Hepatic stellate cell (primary cell): Measurements from ENCODE around the gene XPR1.

Experiments
- DNase-seq: peaks from one replicate; pipeline ENCODE4 v3.0.0; 2011; ENCODE audit warnings: low spot score

The XPR1 gene

DNA sequence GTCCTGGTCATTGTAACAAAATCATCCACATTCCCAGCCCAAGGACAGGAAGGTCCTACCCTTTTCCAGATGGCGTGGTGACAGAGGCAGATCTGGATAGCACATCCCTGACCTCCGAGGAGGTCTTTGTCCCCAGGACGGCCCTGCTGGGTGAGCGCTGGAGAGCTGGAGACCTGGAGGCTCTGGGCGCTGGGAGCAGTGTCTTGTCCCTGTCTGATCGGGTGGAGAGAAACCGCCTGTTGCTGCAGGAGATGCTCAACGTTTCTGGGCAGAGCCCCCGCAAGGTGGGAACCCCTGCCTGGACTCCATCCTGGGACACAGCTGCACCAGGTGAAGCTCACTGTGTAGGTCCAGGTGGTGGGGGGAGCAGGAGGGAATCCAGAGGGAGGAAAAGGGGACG lies 284.9 kb downstream of the XPR1 start:
- no peak for DNase-seq

DNA sequence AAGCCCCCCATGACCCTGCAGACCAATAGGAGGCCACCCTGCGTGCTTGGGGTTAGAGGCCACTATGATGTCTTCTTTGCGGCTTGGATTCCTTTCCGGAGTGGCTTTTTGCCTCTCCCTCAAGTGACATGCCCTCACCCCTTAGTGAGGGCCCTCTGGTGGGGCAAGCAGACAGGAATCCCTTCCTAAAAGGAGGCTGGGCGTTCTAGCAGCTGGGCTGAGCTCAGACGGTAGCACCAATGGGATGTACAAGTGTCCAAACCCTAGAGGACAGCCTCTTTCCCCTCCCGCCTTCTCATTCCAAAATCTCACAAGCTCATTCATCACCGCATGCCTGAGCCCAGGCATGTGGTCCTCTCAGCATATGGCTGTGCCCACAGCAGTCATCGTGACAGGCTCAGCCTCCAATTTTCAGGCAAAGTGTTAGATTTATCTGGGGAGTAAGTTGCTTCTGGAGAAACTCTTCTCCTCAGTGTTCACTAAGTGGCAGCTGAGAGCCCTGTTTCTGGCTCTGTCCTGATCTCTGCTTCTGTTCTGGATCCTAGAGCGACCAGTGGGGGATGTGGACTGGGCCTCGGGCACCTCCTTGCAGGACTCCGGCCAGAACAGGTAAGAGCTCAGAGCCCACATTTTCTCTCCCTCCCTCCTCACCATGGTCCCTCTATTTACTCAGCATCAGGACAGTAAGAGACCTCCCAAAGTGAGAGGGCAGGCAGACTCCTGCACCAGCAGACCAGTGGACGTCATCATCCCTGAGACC lies 285.7 kb downstream of the XPR1 start:
- DNase-seq = peak; percentile 82

DNA sequence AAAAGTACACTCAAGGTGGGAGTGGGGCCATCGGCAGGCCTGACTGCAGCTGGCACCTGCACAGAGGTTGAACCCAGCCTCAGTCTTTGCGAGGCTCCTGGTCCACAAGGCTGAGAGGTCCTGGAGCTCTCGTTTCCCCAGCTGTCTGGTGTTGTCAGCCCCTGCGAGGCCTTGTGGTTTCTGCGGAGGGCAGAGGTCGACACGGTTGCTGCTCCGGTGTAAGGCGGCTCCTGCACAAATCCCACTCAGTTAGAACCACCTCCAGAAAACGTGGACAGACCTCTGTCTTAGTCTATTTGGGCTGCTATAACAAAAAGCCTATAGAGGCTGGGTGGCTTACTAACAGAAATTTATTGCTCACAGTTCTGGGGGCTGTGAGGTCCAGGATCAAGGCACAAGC lies 286.7 kb downstream of the XPR1 start:
- no peak for DNase-seq

DNA sequence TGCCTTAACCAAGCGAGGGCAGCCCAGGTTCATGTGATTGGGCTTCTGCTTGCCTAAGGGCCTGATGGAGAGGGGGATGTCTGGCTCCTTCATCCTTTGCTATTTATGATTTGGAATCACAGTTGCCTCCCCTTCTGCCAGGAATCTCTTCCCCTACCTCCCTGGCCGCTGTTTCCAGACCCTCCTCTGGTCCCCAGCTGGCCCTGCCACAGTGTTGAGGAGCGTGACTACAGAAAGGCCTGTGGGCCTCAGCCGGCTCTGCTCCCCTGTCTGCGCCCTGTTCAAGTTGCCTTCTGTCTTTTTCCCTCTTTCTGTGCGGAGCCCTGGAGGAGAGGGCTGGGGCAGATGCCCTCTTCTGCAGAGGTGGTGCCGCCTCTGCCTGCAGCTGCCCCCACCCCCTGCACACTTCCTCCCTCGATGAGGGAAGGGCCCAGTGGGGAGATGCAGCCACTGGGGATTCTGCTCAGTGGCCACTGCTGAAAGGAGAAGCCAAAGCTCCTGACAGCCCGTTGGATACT lies 287.4 kb downstream of the XPR1 start:
- no peak for DNase-seq

DNA sequence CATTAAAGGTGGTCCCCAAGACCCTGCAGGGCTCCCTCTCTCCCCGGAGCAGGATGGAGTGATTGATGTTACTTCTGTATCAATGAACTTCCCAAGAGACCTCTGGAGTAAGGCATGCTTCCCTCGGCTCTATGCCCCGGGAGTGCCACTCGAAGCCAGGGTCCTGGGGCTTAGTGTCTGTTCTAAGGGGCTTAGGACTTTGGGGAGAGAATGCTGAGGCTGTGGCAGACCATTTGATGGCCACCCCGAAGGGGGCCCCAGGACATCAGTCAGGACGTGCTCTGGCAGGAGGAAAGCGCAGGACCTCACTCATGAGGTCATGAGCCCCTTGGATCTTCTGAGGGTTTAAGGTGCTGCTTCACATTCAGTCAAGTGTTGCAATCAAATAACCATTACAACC lies 288.4 kb downstream of the XPR1 start:
- no peak for DNase-seq

DNA sequence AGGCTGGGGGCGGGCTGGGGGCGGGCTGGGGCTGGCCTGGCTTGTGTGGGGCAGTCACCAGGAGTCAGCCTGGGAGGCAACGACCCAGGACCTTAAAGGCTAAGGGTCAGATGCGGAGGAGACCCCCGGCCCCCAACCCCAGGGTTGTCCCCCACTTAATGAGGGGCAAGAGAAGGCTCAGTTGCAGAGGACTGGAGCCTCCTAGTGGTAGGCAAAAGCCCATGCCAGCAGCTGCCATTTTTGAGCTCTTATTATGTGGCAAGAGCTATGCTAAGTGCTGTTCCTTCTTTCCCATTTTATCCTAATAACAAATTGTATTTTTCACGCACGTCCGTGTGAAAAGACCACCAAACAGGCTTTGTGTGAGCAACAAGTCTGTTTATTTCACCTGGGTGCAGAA lies 288.9 kb downstream of the XPR1 start:
- DNase-seq = no peak

DNA sequence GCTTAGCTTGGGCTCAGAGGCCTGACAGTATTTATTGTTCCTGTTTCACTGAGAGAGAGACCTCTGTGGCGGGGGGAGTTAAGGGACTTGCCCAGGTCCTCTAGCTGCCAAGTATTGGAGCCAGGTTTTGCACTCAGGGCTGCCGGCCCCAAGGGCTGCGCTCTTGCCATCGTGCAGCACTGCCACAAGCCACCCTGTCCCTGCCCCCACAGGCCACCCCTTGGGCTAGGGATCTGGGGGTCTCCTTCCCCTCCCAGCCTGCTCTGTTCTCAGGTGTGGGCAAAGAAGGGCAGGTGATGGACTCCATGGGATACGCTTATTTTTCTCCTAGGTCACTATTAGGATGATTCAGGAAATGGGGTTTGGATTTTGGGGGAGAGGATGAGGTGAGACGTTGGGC lies 289.6 kb downstream of the XPR1 start:
- DNase-seq = no peak

DNA sequence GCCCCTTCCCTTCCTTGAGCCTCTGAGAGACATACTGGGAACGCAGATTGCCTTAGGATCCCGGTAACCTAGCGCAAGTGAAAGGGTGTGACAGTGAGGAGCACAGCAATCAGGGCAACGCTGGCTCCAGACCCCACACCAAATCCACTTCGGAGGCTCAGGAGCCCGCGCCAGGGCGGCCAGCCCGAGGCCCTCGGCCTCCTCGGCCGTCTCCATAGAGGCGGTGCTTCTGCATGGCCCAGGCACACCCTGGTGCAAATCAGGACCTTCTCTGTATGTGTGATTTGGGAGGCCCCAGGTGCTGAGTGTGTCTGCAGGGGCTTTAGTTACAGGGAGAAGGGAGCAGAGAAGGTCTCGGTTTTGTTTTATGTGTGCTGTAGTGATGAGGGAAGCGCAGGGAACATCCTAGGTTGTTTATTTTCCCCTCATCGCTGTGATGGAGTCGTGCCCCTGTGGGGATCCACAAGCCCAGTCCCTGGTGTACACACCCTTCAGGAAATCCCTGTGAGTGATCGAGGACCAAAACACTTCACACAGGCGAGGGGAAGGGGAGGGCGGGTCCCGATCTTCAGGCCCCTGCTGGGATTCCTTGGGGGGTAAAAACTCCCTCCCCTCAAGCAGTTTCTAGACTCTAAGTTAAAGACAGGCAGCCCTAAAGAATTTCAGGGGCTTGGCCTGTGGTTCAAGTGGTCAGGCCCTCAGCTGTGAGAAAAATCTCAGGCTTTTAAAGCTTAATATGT lies 290.2 kb downstream of the XPR1 start:
- DNase-seq = no peak

DNA sequence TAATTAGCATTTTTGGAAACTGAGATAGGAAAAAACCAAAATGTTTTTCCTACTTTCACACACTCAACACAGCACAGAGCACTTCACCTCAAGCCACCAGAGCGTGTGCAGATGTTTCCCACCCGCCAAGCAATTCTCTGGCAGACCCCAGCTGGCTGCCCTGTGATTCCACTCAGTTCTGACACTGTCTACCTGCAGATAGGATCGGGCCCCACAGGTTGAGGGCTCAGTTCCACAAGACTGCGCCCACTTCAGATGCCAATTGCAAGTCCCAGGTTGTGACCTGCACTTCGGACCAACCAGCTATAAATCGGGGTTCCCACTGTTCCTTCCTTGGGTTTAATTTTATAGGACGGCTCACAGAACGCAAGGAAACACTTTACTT lies 290.8 kb downstream of the XPR1 start:
- DNase-seq = no peak

DNA sequence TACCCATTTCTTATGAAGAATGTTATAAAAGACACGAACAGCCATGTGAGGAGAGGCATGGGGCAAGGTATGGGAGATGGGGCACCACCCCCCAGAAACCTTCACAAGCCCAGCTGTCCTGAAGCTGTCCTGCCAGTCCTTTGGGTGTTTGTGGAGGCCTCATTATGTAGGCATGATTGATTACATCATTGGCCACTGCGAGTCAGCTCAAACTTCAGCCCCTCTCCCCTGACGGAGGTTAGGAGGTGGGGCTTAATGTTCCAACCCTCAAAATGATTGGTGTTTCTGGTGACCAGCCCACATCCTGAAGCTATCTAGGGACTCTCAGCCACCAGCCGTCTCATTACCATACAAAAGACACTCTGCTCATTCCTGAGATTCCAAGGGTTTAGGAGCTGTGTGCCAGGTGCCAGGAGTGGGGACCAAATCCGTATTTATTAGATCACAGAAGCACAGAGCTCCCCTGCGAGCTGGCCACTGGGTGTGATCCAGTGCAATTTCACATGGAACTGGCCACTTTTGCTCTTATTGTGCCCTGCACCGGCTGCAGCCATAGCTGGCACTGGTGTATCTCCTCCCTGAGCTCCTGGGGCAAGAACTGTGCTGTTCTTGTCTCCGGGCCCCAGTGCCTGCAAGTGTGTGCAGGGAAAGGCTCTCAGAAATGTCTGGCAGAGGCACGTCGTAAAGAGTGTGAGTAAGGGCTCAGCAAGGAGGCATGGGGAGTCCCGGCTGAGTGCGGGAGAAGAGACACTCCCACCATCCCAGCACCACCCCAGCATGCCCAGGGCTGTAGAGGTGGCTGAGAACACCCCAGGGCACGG lies 291.4 kb downstream of the XPR1 start:
- no peak for DNase-seq

DNA sequence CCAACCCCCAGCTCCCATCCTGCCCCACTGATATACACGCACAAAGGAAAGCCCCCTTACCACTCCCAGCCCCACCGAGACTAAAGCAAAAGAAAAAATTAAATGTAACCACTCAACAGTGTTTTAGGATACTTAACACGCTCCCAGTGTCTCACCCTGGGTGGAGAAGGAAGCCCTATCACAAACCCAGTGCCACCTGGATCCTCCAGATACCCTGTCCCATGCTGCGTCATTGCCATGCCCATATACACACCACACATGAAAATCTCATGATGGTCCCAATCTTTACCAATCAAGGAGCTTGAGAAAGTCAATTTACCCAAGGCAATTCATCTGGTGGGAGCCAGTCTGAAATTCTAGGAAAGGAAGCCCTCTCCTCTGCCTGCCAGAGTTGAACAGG lies 292.1 kb downstream of the XPR1 start:
- DNase-seq = no peak

DNA sequence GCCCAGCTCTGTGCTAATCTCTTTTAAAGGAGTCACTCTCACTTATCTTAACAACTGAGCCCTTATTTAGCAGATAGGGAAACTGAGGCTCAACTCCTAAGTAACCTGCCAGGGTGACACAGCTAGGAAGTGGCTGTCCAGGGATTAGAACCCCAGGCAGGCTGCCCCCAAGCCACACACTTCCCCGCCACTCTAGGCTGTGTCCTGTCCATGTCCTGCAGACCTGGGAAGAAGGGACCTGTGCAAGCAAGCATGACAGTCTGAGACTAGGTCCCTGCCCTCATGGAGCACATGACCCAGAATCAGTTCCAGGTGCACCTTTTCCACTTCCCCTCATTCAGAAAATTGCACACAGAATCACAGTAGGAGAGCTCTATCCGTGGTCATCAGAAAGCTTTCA lies 293.1 kb downstream of the XPR1 start:
- DNase-seq = no peak

DNA sequence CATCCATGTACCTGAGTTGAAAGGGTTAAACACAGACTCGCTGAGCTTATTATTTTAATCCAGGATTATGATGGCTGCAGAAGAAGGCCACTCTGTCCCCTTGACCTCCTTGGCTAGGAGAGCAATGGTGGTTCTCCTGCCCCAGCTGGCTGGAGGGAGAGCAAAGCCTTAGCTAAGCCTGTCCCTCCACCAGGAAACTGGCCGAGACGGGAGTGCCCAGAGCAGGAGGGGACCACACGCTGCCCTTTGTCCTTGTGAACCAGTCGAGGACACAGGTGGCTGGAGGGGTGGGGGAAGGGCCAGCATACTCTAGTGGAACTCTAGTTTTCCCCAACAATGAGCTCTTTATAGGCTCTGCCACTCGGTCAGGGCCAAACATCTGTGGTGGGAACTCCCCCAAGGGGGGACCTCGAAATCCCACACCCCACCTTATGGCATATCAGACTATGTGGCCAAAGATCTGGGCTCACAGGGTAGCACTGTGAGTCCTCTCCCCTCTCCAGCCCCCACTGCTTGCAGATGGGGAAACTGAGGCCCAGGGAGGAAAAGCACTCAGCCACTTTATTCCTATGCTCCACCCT lies 293.7 kb downstream of the XPR1 start:
- DNase-seq = no peak

DNA sequence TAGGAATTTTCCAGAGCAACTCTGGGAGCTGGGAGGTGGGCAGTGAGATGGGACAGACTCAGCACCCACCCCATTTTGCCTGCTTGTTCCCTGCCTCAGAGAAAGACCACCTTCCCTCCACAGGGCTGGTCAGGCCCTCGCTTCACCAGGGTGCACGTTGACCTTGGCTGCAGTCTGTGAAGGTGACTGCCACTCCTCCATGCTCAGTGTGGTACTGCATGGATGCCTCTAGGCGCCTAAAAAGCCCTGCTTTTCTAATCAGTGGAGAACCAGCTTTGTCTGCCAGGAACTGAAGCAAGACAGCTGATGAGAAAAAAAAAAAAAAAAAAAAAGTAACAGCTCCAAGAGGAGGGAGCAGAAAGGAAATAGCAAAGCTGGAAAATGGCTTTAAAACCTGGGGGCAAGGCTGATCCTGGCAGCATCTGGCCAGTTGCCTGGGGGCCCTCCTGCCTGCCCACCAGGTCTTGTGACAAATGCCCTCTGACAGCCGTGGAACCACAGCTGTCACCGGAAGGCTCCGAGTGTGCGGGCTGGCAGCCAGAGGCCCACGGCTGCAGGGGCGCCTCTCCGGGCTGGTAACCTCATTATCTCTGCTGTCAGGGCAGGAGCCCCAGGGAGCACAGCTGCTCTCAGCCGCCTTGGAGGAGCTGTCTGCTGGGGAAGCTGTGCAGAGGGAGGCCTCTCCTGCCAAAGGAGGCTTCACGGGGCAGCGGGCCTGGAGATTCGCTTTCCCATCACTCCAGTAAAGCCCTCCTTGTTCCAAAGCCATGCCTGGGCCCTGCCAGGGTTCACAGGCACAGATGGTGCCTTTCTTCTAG lies 294.6 kb downstream of the XPR1 start:
- peak; percentile 35 for DNase-seq

DNA sequence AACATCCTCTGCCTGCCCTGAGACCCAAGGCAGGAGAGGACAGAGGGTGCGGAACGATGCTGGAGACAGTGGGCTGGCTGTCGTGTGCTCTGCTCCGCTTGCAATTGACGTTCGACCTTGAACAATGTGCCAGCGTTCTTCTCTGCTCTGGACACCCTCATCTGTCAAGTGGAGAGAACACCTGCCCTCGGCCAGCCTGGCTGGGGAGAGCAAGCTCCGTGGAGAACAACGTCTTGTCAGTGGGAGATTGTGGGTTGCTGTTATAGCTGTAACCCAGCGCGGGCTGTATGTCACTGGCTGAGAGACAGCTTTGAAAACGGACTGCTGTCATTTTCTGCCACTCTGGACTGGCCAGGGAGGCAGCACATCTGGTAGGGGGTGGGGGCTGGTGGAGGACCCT lies 295.5 kb downstream of the XPR1 start:
- DNase-seq = no peak

DNA sequence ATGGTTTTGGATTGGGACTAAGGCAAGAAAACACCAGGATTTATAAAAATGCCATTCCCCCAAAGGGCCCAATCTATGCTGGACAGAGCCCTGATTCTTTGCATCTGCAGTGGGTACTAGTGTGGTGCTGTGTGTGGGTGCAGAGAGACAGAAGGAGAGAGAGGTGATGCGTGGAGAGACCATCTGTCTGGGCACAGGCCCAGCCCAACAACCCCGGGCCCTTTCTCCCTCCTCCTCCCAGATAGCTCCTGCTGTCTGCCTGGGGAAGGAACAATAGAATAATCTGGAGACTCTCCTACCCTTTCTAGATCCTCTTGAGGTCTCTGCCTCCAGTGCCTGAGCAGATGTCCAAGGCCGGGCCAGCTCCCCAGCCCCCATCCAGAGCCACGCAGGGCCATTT lies 296.0 kb downstream of the XPR1 start:
- no peak for DNase-seq

DNA sequence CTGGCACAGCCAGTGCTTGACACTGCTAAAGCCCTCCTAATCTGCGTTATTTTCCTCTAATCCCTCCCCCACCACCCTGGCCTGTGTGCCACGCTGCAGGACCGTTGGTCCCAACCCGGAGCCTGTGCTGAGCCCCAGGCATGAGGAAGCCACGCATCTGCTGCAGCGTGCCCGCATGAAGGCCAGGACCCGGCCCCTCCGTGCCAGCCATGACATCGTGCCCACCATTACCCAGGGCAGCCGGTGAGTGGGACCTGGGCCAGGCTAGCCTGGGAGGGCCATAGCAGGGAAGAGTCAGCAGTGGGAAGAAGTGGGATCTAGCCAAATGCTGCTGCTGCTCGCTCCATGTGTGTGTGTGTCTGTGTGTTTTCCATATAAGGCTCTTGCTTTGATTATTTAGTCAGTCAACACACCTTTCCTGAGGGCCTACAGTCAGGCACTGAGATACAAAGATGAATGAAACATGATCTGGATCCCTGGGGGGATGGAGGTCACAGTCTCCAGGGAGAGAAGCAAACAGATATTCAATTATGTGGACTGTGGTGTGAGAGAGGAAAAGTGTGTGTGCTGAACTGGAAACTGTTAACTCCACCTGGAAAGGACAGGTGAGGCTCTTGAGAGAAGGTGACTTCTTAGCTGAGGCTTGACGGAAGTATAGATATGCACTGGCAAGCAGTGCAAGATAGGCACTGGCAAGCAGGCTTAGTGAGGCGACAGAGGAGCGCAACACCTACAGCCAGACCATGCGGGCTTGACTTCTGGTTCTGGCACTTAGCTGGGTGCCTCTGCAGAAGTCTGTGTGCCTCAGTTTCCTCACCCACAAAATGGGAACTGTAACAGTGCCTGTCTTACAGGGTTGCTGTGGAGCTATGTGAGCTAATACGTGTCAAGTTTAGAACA lies 296.8 kb downstream of the XPR1 start:
- no peak for DNase-seq

DNA sequence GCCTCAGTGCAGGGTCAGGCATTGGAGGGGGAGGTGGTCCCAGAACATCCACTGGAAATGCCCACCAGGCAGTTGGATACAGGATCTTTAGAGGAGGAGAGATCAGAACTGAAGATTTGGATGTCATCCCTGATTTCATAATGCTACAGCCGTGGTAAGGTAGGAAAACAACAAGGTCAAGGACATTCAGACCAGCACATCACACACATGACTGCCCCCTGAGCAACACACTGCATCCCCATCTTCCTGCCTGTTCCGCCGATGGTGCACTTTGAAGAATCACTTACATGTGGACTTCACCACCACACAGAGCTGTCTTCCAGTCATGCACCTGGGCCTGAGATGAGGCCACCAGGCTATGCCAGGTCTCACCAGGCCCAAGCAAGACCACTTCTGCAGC lies 297.6 kb downstream of the XPR1 start:
- DNase-seq = no peak

DNA sequence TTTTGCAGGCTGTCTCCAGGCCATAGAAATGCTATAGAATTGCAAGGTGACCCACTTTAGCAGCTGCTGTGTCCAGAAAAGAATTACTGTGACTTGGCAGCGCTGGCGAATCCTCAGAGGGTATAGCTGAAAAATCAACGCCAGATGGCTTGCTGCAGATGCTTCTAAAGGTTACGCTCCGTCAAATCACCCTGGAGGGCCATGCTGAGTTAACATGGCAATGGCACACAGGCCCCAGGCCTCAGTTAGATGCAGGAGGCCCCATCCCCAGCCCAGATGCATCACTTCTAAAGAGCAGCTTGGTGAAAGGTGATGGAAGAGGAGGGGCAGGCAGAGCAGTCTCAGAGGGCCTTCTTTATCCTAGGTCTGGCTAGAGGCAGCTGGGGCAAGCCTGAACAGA lies 298.9 kb downstream of the XPR1 start:
- no peak for DNase-seq

DNA sequence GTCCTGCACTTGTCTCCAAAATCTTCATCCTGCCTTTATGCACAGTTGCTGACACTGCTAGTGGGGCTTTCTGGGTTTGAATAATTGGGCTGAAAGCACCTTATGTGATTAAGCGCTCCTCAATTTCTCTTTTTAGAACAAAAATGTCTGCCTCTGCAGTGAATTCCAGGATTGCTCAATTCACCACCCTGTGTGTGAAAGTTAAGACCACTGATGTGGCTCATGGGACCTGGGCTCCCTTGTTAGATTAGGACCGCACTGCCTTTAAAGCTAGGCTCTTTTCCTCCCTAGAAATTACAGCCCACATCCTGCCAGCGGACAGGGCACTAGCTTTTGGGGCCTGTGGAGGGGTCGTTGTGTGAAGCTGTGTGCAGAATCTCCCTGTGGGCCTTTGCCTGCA lies 299.7 kb downstream of the XPR1 start:
- no peak for DNase-seq

DNA sequence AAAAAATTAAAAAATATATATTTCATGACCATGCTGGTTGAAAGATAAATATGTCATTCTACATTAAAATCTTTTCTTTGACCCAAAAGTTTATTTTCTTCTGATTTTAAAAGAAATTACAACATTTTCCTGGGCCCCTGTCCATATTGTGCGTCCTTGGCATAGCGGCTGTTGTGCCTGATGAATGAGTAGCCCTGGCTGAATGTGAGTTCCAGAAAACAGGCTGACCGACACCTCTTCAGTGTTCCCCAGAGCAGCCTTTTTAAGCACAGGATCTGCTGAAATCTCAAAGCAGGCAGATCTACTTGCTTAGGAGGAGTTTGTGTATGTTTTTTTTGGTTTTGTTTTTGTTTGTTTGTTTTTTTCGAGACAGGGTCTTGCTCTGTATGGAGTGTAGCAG lies 300.6 kb downstream of the XPR1 start:
- DNase-seq = no peak
